ENCODE results near the gene C12orf57. TPM values are rescaled to one million over a fixed set of nuclear protein-coding genes. Genes with fewer than 3 reads are reported as not detected.
A peak's percentile ranks its signal among the peaks of the same experiment; 100 is the strongest.

Gene C12orf57, protein sequence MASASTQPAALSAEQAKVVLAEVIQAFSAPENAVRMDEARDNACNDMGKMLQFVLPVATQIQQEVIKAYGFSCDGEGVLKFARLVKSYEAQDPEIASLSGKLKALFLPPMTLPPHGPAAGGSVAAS
- polyA plus RNA-seq, result 477 and 500 TPM in 2 replicates
- polyA minus RNA-seq, result 118 and 135 TPM in 2 replicates

DNA sequence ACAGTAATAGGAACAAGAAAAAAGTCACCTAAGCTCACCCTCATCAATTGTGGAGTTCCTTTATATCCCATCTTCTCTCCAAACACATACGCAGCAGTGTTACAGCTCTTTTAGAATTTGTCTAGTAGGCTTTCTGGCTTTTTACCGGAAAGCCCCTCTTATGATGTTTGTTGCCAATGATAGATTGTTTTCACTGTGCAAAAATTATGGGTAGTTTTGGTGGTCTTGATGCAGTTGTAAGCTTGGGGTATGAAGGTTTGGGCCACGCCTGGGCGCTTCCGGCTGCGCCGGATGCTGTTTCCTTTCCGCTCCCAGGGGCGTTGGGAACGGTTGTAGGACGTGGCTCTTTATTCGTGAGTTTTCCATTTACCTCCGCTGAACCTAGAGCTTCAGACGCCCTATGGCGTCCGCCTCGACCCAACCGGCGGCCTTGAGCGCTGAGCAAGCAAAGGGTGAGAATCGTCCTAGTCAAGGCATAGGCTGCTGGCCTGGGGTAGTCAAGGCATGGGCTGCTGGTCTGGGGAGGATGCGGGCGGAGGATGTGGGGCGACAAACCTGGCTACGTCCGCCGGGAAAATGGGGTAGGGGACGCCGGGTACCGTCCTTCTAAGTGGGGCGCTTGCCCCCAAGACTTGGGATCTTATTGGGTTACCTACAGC lies at the start of gene C12orf57, which contains the start of gene RNU7-1:
Gene C12orf57, plus strand, starts transcription at position 301 of the 659 bp plus-strand sequence. Its CDS starts 100 bp downstream, at position 401.
Gene RNU7-1, plus strand, starts transcription at position 95 of the 659 bp plus-strand sequence.
- no peaks in the 10 kb centered on the region for H3K36me3 ChIP-seq (ENCODE audit: insufficient read depth, low read length)
- no peaks in the 10 kb centered on the region for H3K79me2 ChIP-seq (replicated peaks; ENCODE audit: insufficient read depth, low read length)
- no peaks in the 10 kb centered on the region for H4K20me1 ChIP-seq (ENCODE audit: insufficient read depth)
- peak within 1 kb of the TSS; percentile 94 for H3K27ac ChIP-seq (ENCODE audit: low read length)
- peak within 1 kb of the TSS; percentile 63 for H3K4me2 ChIP-seq (ENCODE audit: low read length)
- no peaks in the 10 kb centered on the region for H3K9me2 ChIP-seq (ENCODE audit: insufficient read depth, low read length)
- H3K9ac ChIP-seq (ENCODE audit: low read length), result peak within 1 kb of the TSS; percentile 92
- peak within 1 kb of the TSS; percentile 83 for H3K4me3 ChIP-seq (ENCODE audit: low read length)
- peak within 1 kb of the TSS; percentile 23 for H2AFZ ChIP-seq (ENCODE audit: low read depth, low read length)
- no peaks in the 10 kb centered on the region for H3K9me3 ChIP-seq (ENCODE audit: low read length)
- H3F3A ChIP-seq (ENCODE audit: insufficient read depth, low read length, poor library complexity, severe bottlenecking), result peaks cover 4% of the 10 kb centered on the region
- H3K27me3 ChIP-seq (ENCODE audit: insufficient read depth, low read depth, low read length), result no peaks in the 10 kb centered on the region
- no peak for TF ChIP-seq EP300 (conservative IDR thresholded peaks at IDR 0.05; ENCODE audit: poor library complexity, severe bottlenecking)
- peak; percentile 24 for TF ChIP-seq TAF1 (IDR thresholded peaks at IDR 0.05; ENCODE audit: low read depth)
- no peak for TF ChIP-seq EZH2 (IDR thresholded peaks at IDR 0.05; ENCODE audit: borderline replicate concordance, insufficient read depth, low read length, poor library complexity, severe bottlenecking)
- TF ChIP-seq, protein P1, sequence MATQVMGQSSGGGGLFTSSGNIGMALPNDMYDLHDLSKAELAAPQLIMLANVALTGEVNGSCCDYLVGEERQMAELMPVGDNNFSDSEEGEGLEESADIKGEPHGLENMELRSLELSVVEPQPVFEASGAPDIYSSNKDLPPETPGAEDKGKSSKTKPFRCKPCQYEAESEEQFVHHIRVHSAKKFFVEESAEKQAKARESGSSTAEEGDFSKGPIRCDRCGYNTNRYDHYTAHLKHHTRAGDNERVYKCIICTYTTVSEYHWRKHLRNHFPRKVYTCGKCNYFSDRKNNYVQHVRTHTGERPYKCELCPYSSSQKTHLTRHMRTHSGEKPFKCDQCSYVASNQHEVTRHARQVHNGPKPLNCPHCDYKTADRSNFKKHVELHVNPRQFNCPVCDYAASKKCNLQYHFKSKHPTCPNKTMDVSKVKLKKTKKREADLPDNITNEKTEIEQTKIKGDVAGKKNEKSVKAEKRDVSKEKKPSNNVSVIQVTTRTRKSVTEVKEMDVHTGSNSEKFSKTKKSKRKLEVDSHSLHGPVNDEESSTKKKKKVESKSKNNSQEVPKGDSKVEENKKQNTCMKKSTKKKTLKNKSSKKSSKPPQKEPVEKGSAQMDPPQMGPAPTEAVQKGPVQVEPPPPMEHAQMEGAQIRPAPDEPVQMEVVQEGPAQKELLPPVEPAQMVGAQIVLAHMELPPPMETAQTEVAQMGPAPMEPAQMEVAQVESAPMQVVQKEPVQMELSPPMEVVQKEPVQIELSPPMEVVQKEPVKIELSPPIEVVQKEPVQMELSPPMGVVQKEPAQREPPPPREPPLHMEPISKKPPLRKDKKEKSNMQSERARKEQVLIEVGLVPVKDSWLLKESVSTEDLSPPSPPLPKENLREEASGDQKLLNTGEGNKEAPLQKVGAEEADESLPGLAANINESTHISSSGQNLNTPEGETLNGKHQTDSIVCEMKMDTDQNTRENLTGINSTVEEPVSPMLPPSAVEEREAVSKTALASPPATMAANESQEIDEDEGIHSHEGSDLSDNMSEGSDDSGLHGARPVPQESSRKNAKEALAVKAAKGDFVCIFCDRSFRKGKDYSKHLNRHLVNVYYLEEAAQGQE (IDR thresholded peaks at IDR 0.05; ENCODE audit: borderline replicate concordance), result peak; percentile 52
- TF ChIP-seq POLR2AphosphoS5 (IDR thresholded peaks at IDR 0.05), result peak; percentile 80
- peak; percentile 18 for TF ChIP-seq MXI1 (conservative IDR thresholded peaks at IDR 0.05; ENCODE audit: poor library complexity, severe bottlenecking)

DNA sequence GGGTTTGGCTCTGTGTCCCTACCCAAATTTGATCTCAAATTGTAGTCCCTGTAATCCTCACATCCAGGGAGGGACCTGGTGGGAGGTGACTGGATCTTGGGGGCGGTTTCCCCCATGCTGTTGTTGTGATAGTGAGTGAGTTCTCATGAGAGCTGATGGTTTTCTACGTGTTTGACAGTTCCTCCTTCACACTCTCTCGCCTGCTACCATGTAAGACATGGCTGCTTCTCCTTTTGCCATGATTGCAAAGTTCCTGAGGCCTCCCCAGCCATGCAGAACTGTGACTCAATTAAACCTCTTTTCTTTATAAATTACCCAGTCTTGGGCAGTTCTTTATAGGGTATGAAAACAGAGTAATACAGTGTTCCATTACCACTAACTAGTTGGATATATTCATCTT lies 49.5 kb upstream of the C12orf57 start:
- Histone ChIP-seq H3K4me2 (ENCODE audit: low read length) (no peak overlapping the region), H3K36me3 (ENCODE audit: insufficient read depth, low read length) (no peaks in the 10 kb centered on the region), H3K79me2 (replicated peaks; ENCODE audit: insufficient read depth, low read length) (no peaks in the 10 kb centered on the region), H3K27ac (ENCODE audit: low read length) (no peak overlapping the region), H3K9me2 (ENCODE audit: insufficient read depth, low read length) (no peaks in the 10 kb centered on the region), H3K27me3 (ENCODE audit: insufficient read depth, low read depth, low read length) (no peaks in the 10 kb centered on the region), H2AFZ (ENCODE audit: low read depth, low read length) (no peak overlapping the region), H3K4me3 (ENCODE audit: low read length) (no peak overlapping the region), H4K20me1 (ENCODE audit: insufficient read depth) (no peaks in the 10 kb centered on the region), H3K9me3 (ENCODE audit: low read length) (no peaks in the 10 kb centered on the region), H3K9ac (ENCODE audit: low read length) (no peak overlapping the region), H3F3A (ENCODE audit: insufficient read depth, low read length, poor library complexity, severe bottlenecking) (no peaks in the 10 kb centered on the region)
- TF ChIP-seq RAD21 (conservative IDR thresholded peaks at IDR 0.05) (no peak), EP300 (conservative IDR thresholded peaks at IDR 0.05; ENCODE audit: poor library complexity, severe bottlenecking) (no peak), MXI1 (conservative IDR thresholded peaks at IDR 0.05; ENCODE audit: poor library complexity, severe bottlenecking) (no peak), TAF1 (IDR thresholded peaks at IDR 0.05; ENCODE audit: low read depth) (no peak), SMC3 (conservative IDR thresholded peaks at IDR 0.05; ENCODE audit: poor library complexity) (no peak), EZH2 (IDR thresholded peaks at IDR 0.05; ENCODE audit: borderline replicate concordance, insufficient read depth, low read length, poor library complexity, severe bottlenecking) (no peak), POLR2AphosphoS5 (IDR thresholded peaks at IDR 0.05) (no peak)
- TF ChIP-seq, protein P2, sequence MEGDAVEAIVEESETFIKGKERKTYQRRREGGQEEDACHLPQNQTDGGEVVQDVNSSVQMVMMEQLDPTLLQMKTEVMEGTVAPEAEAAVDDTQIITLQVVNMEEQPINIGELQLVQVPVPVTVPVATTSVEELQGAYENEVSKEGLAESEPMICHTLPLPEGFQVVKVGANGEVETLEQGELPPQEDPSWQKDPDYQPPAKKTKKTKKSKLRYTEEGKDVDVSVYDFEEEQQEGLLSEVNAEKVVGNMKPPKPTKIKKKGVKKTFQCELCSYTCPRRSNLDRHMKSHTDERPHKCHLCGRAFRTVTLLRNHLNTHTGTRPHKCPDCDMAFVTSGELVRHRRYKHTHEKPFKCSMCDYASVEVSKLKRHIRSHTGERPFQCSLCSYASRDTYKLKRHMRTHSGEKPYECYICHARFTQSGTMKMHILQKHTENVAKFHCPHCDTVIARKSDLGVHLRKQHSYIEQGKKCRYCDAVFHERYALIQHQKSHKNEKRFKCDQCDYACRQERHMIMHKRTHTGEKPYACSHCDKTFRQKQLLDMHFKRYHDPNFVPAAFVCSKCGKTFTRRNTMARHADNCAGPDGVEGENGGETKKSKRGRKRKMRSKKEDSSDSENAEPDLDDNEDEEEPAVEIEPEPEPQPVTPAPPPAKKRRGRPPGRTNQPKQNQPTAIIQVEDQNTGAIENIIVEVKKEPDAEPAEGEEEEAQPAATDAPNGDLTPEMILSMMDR (IDR thresholded peaks at IDR 0.05; ENCODE audit: poor library complexity, severe bottlenecking), result no peak
- TF ChIP-seq, protein P1 (IDR thresholded peaks at IDR 0.05; ENCODE audit: borderline replicate concordance), result no peak
